ENCODE measurements around the gene PREX1.

- TF ChIP-seq CTCF (IDR thresholded peaks at IDR 0.05 in 4 of 5, conservative IDR thresholded peaks at IDR 0.05 in 1 of 5): no peak
- TF ChIP-seq POLR2A (IDR thresholded peaks at IDR 0.05): no peak
Measured at GRCh38 chr20:48631114-48632016, 196.4 kb downstream of the PREX1 start.

Data from gastrocnemius medialis (tissue), 4 donors.